GM12872 (cell line): ENCODE data around the gene MTHFS.

Experiments used
- TF ChIP-seq, protein P1 (sequence below): IDR thresholded peaks from 3 replicates; pipeline ENCODE4 v1.5.1; 2011; ENCODE audit warnings: low read depth, mild to moderate bottlenecking, low read length, moderate library complexity; ENCODE audit not compliant: insufficient read depth

The MTHFS gene

GRCh38 chr15:79831604-79832003 lies 65.2 kb downstream of the MTHFS start:
- TF ChIP-seq, protein P1, sequence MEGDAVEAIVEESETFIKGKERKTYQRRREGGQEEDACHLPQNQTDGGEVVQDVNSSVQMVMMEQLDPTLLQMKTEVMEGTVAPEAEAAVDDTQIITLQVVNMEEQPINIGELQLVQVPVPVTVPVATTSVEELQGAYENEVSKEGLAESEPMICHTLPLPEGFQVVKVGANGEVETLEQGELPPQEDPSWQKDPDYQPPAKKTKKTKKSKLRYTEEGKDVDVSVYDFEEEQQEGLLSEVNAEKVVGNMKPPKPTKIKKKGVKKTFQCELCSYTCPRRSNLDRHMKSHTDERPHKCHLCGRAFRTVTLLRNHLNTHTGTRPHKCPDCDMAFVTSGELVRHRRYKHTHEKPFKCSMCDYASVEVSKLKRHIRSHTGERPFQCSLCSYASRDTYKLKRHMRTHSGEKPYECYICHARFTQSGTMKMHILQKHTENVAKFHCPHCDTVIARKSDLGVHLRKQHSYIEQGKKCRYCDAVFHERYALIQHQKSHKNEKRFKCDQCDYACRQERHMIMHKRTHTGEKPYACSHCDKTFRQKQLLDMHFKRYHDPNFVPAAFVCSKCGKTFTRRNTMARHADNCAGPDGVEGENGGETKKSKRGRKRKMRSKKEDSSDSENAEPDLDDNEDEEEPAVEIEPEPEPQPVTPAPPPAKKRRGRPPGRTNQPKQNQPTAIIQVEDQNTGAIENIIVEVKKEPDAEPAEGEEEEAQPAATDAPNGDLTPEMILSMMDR: no peak

DNA sequence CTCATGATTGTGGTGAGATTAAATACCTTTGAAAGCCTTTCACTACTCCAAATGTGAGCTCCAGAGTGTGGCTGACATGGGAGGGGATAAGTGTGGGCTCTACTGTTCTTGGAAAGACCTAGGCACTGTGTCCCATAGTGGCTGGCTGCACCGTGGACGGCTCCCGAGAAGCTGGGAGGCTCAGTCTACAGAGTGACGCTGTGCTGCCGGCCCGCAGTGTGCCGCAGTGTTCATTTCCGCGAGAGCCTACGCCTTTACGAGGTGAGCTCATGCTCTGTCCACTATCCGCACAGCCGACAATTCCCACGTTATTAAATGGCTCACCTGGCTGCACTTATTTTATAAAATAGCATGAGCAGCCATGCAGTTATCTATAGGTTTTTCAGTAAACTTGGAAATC lies 66.9 kb downstream of the MTHFS start:
- TF ChIP-seq, protein P1: no peak

DNA sequence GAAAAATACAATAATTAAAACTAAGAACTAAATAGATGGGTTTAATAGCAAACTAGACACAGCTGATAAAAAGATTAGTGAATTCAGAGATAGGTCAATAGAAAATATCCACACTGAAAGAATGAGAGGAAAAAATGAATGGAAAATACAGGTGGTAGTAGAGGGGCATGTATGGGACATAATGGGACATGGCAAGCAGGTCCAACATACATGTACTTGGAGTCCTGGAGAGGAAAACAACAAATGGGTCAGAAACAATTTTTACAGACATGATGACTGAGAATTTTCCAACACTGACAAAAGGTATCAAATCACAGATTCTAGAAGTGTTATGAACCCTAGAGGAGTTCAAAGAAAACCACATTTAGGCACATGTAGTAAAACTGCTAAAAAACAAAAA lies 68.4 kb downstream of the MTHFS start:
- TF ChIP-seq, protein P1: no peak

- TF ChIP-seq, protein P1: no peak
Observed at GRCh38 chr15:79826800-79827199, 70.0 kb downstream of the MTHFS start.

- TF ChIP-seq, protein P1: no peak
Observed at GRCh38 chr15:79824136-79824701, 72.6 kb downstream of the MTHFS start.

DNA sequence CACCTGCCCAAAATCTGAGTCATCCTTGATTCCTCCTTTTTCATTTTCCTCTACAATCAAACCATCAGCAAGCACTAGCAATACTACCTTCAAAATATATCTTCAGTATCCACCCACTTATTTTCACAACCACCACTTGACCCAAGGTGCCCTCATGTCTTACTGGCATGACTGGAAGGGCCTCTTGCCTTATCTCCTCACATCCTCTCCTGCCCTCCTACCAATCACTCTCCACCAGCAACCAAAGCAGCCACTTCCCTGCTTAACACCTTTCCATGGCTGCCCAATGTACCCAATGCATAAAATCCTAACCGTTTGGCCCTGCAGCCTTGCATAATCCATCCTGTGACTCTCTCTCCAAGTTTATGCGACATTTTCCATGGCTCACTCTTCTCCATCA lies 76.0 kb downstream of the MTHFS start:
- TF ChIP-seq, protein P1: no peak

DNA sequence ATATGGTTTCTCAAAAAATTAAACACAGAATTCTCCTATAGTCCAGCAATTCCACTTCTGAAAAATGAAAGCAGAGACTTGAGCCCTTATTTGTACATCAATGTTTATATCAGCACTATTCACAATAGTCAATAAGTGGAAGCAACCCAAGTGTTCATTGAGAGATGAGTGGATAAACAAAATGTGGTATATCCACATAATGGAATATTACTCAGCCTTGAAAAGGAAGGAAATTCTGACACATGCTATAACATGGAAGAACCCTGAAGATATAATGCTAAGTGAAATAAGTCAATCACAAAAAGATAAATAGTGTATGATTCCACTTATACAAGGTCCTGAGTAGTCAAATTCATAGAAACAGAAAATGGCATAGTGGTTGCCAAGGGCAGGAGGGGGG lies 76.6 kb downstream of the MTHFS start:
- TF ChIP-seq, protein P1: no peak
